Measurements from ENCODE around the gene VSTM5.

The VSTM5 gene

DNA sequence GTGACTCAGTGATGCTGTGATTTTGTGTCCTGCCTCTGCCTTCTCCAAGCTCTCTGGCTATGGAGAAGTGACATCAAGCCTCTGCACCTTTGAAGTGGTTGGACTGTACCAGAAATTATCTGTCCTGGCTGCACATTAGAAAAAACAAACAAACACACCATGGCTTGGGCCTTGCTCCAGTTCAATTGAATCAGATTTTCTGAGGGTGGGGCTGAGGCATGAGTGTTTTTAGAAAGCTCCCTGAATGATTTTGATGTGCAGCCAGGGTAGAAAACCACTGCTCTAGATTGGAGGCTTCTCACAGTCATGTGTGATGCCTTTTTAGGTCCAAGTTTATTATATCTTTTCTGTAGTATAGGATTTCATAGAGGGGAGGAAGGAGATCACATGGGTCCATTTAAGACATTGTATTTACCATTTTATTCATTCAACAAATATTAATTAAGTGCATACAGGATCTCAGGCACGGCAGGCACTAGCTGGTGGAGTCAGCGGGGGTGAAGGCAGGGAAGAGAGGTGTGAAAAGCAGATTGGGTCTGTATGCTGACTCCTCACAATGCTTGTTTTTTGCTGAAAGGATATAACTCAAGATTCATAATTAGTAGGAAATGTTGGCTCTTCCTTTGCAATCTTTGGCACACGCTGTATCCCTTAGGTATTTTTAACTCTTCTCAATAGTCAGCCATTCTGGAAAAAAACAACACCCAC is 7.1 kb upstream of the VSTM5 start:
- TF ChIP-seq RAD21 (IDR thresholded peaks at IDR 0.05; ENCODE audit: low read depth), result no peak
- no peak for TF ChIP-seq FOXM1 (IDR thresholded peaks at IDR 0.05; ENCODE audit: borderline replicate concordance, low read depth)
- TF ChIP-seq EGR1 (IDR thresholded peaks at IDR 0.05), result no peak
- no peak for TF ChIP-seq CEBPB (IDR thresholded peaks at IDR 0.05)
- TF ChIP-seq REST (IDR thresholded peaks at IDR 0.05; ENCODE audit: low read depth), result no peak
- TF ChIP-seq TAF1 (IDR thresholded peaks at IDR 0.05; ENCODE audit: low read depth), result no peak
- TF ChIP-seq MAX (IDR thresholded peaks at IDR 0.05), result no peak
- no peak for TF ChIP-seq YY1 (IDR thresholded peaks at IDR 0.05; ENCODE audit: low read depth)
- no peak for TF ChIP-seq TEAD4 (IDR thresholded peaks at IDR 0.05)
- TF ChIP-seq USF1 (IDR thresholded peaks at IDR 0.05), result no peak
- TF ChIP-seq CREB1 (IDR thresholded peaks at IDR 0.05; ENCODE audit: low read depth), result no peak
- no peak for TF ChIP-seq TCF12 (IDR thresholded peaks at IDR 0.05; ENCODE audit: low read depth)

DNA sequence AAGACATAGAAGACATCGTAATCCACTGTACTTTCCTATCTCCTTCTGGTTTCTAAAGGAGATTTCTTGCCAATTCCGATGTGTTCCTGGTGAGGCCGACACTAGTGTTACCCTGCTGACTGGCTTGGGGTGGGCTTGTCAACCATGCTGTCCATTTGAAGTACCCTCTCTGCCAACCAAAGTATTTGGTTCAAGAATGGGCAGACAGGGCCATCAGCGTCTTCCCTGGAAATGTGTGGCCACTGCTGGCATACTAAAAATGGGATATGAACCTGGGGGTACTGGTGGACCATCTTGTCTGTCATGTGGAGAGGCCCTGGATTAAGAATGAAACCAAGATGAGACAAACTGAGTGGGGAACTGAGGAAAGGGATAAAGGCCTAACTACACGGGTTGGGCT is 1.8 kb upstream of the VSTM5 start:
- TF ChIP-seq FOXM1 (IDR thresholded peaks at IDR 0.05; ENCODE audit: borderline replicate concordance, low read depth) (no peak), YY1 (IDR thresholded peaks at IDR 0.05; ENCODE audit: low read depth) (no peak), TEAD4 (IDR thresholded peaks at IDR 0.05) (no peak), USF1 (IDR thresholded peaks at IDR 0.05) (no peak)

- no peak for TF ChIP-seq USF1 (IDR thresholded peaks at IDR 0.05)
- no peak for TF ChIP-seq NFIC (IDR thresholded peaks at IDR 0.05)
Observed at GRCh38 chr11:93849751-93850593, 446 bp downstream of the VSTM5 start.

DNA sequence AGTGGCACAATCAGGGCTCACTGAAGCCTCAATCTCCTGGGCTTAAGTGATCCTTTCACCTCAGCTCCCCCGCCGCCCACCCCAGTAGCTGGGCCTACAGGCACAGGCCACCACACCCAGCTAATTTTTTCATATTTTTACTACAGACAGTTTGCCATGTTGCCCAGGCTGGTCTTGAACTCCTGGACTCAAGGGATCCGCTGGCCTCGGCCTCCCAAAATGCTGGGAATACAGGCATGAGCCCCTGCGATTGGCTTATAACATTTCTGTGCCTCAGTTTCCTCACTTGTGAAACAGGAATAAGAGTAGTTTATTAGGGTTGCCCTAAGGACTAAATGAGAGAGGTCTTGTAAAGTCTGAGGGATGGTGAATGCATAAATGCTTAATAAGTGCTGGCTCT is 1.2 kb downstream of the VSTM5 start:
- TF ChIP-seq TAF1 (IDR thresholded peaks at IDR 0.05; ENCODE audit: low read depth), result no peak
- TF ChIP-seq CREB1 (IDR thresholded peaks at IDR 0.05; ENCODE audit: low read depth), result no peak
- no peak for TF ChIP-seq TEAD4 (IDR thresholded peaks at IDR 0.05)
- no peak for TF ChIP-seq FOXM1 (IDR thresholded peaks at IDR 0.05; ENCODE audit: borderline replicate concordance, low read depth)
- TF ChIP-seq RAD21 (IDR thresholded peaks at IDR 0.05; ENCODE audit: low read depth), result no peak
- no peak for TF ChIP-seq REST (IDR thresholded peaks at IDR 0.05; ENCODE audit: low read depth)
- no peak for TF ChIP-seq ZBTB7A (IDR thresholded peaks at IDR 0.05; ENCODE audit: low read depth)

- TF ChIP-seq ZBTB7A (IDR thresholded peaks at IDR 0.05; ENCODE audit: low read depth) (no peak), TAF1 (IDR thresholded peaks at IDR 0.05; ENCODE audit: low read depth) (no peak), REST (IDR thresholded peaks at IDR 0.05; ENCODE audit: low read depth) (no peak), TCF12 (IDR thresholded peaks at IDR 0.05; ENCODE audit: low read depth) (no peak), CEBPB (IDR thresholded peaks at IDR 0.05) (no peak), EP300 (IDR thresholded peaks at IDR 0.05; ENCODE audit: borderline replicate concordance) (no peak), FOXM1 (IDR thresholded peaks at IDR 0.05; ENCODE audit: borderline replicate concordance, low read depth) (no peak), USF1 (IDR thresholded peaks at IDR 0.05) (no peak), CREB1 (IDR thresholded peaks at IDR 0.05; ENCODE audit: low read depth) (no peak), YY1 (IDR thresholded peaks at IDR 0.05; ENCODE audit: low read depth) (no peak), TEAD4 (IDR thresholded peaks at IDR 0.05) (no peak), NFIC (IDR thresholded peaks at IDR 0.05) (no peak), MAX (IDR thresholded peaks at IDR 0.05) (no peak), EGR1 (IDR thresholded peaks at IDR 0.05) (no peak), RAD21 (IDR thresholded peaks at IDR 0.05; ENCODE audit: low read depth) (no peak)
Observed at GRCh38 chr11:93846411-93846810, 4.0 kb downstream of the VSTM5 start.

All from Ishikawa (cell line).